GM10266 (cell line): ENCODE measurements around the gene KATNAL1.

Experiments used
- DNase-seq: peaks from one replicate; pipeline ENCODE4 v3.0.0; 2012; ENCODE audit errors: extremely low spot score
- CTCF ChIP-seq: IDR thresholded peaks from 2 replicates; pipeline ENCODE4 v1.5.1; 2012; ENCODE audit warnings: mild to moderate bottlenecking, low read depth; ENCODE audit not compliant: control insufficient read depth, insufficient read depth; ENCODE audit errors: missing control alignments

KATNAL1 gene

GRCh38 chr13:30338952-30339351, 31.6 kb upstream of the KATNAL1 start:
- DNase-seq, result no peak
- TF ChIP-seq CTCF, result no peak

GRCh38 chr13:30338331-30338851, 31.0 kb upstream of the KATNAL1 start:
- TF ChIP-seq CTCF, result no peak
- no peak for DNase-seq

DNA sequence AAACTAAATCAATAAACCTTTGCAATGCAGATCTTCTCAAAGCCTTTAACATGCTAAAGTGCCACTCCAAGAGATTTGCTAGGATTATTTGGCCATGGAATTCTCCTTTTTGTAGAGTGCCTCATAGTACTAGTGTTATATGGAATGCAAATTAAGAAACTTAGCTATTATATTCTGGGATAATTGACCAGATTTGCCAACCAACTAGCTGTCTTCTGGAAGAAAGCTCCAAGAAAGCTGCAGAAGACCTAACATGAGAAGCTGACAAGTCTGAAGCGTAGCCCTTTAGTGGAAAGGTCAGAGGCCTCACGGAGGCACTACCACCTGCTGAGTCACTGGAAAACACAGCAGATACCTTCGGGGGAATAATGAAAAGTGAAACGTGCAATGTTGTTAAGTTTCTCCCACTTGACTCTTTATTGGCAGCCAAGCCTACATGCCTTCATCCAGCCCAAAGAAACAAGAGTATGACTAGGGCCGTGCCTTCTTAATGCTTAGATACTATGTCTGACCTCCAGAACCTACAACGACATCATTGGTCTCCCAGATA, 29.8 kb upstream of the KATNAL1 start:
- TF ChIP-seq CTCF, result no peak
- no peak for DNase-seq

DNA sequence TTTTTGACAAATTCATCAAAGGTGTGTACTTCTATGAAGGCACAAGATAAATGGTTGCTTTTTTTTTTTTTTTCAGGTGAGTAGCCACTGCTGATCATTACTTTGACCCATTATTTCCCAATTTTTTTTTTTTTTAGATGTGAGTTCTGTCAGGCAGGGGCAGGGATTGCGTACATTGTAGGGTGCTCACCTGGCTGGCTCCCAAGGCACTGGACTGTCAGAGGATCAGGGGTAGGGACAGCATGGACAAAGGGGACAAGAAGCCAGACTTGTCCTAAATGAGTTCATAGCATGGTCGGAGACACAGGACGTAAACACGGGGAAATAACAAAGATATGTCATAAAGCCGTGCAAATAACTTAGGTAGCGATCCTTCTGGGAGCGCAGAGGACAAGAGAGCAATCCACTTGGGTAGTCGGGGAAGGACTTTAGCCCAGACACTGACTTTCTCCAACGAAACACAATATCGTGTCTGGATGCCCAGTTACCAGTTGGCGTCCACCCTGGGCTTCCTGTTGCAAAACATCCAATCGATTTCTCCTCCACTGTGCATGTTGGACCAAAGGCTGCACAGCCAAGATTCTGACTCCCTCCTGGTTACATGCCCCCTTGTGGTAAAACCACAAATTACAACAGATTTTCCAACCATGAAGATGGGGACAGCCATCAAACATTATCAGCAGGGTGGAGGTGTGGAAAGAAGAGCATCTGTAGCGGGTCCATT, 27.5 kb upstream of the KATNAL1 start:
- TF ChIP-seq CTCF, result peak; percentile 37
- DNase-seq, result peak; percentile 47

GRCh38 chr13:30333616-30334015, 26.3 kb upstream of the KATNAL1 start:
- TF ChIP-seq CTCF, result no peak
- no peak for DNase-seq

GRCh38 chr13:30332456-30333143, 25.2 kb upstream of the KATNAL1 start:
- TF ChIP-seq CTCF, result no peak
- no peak for DNase-seq
